ENCODE data around the gene GPR146.
A peak's percentile ranks its signal among the peaks of the same experiment; 100 is the strongest.

GPR146 gene

DNA sequence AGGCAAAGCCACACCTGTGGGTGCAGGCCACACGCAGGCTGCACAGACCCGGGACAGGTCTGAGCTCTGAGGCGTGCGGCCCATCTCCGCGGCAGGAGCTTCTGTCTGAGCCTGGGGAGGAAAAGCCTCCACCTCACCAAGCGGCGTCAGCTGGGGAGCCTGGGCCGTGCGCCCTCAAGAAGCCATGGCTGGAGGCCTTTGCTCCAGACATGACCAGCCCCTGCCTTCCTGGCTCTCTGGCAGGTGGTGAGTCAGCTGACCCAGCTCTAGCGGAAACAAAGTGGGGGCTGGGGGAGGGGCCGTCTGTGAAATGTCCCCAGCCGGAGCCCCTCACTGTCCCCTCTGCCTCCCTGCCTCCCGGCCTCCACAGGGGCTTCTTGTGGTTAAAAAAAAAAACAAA lies 56.0 kb downstream of the GPR146 start:
- Mint-ChIP-seq H3K27me3 (ENCODE audit: low read depth) (peaks cover 4% of the 10 kb centered on the region), H3K4me3 (no peak overlapping the region), H3K36me3 (ENCODE audit: low read depth) (peaks cover 19% of the 10 kb centered on the region), H3K9me3 (no peaks in the 10 kb centered on the region), H3K27ac (no peak overlapping the region), H3K4me1 (peaks cover 63% of the 10 kb centered on the region)
- TF ChIP-seq, protein P1, sequence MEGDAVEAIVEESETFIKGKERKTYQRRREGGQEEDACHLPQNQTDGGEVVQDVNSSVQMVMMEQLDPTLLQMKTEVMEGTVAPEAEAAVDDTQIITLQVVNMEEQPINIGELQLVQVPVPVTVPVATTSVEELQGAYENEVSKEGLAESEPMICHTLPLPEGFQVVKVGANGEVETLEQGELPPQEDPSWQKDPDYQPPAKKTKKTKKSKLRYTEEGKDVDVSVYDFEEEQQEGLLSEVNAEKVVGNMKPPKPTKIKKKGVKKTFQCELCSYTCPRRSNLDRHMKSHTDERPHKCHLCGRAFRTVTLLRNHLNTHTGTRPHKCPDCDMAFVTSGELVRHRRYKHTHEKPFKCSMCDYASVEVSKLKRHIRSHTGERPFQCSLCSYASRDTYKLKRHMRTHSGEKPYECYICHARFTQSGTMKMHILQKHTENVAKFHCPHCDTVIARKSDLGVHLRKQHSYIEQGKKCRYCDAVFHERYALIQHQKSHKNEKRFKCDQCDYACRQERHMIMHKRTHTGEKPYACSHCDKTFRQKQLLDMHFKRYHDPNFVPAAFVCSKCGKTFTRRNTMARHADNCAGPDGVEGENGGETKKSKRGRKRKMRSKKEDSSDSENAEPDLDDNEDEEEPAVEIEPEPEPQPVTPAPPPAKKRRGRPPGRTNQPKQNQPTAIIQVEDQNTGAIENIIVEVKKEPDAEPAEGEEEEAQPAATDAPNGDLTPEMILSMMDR (IDR thresholded peaks at IDR 0.05; ENCODE audit: unreplicated experiment in 3 of 3), result no peak

DNA sequence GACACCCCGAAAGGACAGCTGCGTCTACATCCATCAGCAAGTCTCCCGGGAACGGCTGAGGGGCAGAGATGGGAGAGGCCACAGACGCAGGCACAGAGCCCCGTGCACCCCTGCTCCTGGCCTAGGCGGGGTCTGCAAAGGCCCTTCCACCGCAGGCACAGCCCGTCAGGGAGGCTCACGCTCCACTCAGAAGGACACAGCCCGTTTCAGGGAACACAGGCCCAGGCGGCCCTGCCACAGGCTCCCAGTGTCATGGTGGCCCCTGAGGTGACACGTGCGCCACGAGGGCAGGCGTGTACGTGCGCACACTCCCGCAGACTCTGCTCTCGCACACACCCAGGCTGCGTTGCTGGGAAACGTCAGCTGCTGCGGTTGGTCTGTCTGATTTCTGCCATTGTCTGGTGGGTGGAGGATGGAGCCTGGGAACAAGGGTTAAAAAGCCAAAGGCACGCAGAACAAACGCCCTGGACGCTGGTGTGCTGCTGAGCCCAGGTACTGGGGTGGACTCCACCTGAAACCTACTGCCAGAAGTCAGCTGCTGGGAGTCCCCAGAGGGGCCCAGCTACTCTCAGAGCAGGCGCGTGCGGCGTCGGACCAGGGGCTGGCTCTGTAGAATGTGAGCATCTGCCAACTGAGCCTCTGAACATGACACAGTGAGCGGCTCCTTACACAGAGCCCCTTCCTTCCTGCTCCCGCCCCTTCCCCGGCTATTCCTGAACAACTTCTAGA lies 56.7 kb downstream of the GPR146 start:
- TF ChIP-seq, protein P1 (IDR thresholded peaks at IDR 0.05; ENCODE audit: unreplicated experiment in 3 of 3), result no peak
- Mint-ChIP-seq H3K27me3 (ENCODE audit: low read depth) (peaks cover 4% of the 10 kb centered on the region), H3K27ac (peak overlapping the region in 2 of 3 experiments; percentile 66 to 76), H3K4me3 (no peak overlapping the region), H3K4me1 (peaks cover 62% of the 10 kb centered on the region), H3K36me3 (ENCODE audit: low read depth) (peaks cover 19% of the 10 kb centered on the region), H3K9me3 (no peaks in the 10 kb centered on the region)

DNA sequence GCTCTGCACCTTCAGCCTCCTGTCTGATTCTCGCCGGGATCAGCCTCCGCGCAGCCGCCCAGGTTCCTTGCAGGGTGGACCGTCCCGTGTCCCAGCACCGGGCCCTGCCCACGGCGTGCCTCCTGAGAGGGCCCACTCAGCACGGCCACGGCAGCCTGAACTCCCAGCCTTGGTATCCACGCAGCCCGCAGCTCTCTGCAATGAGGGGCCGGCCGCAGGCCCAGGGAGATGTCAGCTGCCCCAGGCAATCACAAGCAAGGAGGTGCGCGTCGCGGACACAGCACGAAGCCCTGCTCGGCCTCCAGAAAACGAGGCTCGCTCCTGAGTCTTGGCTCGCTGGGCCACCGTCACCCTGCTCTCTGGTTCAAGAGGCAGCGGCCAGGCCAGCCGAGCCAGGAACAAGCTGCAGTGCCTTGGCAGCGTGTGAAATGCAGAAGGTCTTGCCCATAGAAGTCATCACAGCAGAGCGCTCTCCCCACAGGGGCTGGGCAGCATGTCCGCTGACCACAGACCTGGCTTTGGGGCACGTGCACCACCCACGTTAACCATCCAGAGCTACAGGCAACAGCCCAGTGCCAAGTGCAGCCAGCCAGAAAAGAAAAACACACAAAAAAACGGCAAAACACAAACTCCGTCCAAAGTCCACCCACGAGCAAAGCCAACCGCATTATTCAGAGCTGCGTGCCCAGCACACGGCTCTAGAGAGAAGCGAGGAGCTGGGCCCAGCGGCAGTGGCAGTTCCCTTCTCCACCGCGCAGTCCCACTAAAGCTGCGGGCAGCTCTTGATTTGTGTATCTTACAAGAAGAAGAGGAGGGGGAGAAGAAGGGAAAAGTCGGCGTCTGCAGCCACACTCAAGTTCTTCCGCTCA lies 57.5 kb downstream of the GPR146 start:
- no peaks in the 10 kb centered on the region for H3K9me3 Mint-ChIP-seq
- peaks cover 19% of the 10 kb centered on the region for H3K36me3 Mint-ChIP-seq (ENCODE audit: low read depth)
- peak overlapping the region in 2 of 3 experiments; percentile 8 to 51 for H3K4me3 Mint-ChIP-seq
- H3K27ac Mint-ChIP-seq, result peak overlapping the region; percentile 93
- H3K27me3 Mint-ChIP-seq (ENCODE audit: low read depth), result peaks cover 4% of the 10 kb centered on the region
- TF ChIP-seq, protein P1 (IDR thresholded peaks at IDR 0.05; ENCODE audit: unreplicated experiment in 3 of 3), result no peak
- peaks cover 62% of the 10 kb centered on the region for H3K4me1 Mint-ChIP-seq

DNA sequence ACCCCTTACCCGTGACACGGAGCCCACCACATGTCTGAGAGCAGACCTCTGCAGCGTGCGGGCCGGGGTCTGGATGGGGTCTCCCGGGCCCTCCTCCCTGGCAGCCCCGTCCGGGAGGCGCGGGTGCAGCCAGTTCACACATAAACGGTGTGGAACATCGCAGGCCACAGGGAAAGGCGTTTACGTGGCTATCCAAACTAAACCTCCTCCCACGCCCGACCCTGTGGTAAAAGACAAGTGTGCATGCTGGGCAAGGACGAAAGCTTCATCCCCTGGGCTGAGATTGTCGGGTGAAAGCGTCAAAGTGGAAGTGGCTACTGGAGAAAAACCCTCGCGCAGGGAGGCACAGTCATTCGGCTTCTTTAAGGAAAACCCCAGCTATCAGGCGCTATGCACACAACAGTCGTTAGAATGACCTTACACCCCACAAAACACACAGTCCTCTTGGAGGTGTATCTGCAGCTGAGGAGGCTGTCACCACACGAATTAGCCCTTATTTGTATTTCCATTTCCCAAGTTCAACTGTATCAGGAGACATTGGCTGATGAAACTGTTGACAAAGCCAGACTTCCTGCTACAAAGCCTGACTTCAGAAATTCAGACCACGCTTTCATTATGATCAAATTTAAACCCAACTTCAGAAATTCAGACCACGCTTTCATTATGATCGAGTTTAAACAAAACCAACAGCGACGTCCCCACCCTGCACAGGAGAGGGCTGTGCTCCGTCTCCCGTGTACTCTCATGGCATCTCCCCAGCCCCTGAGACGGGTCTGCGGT lies 58.9 kb downstream of the GPR146 start:
- H3K27me3 Mint-ChIP-seq (ENCODE audit: low read depth), result peaks cover 4% of the 10 kb centered on the region
- H3K4me3 Mint-ChIP-seq, result no peak overlapping the region
- H3K36me3 Mint-ChIP-seq (ENCODE audit: low read depth), result peaks cover 6% of the 10 kb centered on the region
- peak overlapping the region in 2 of 3 experiments; percentile 29 to 51 for H3K27ac Mint-ChIP-seq
- TF ChIP-seq, protein P1 (IDR thresholded peaks at IDR 0.05; ENCODE audit: unreplicated experiment in 3 of 3), result no peak
- peaks cover 56% of the 10 kb centered on the region for H3K4me1 Mint-ChIP-seq
- no peaks in the 10 kb centered on the region for H3K9me3 Mint-ChIP-seq

DNA sequence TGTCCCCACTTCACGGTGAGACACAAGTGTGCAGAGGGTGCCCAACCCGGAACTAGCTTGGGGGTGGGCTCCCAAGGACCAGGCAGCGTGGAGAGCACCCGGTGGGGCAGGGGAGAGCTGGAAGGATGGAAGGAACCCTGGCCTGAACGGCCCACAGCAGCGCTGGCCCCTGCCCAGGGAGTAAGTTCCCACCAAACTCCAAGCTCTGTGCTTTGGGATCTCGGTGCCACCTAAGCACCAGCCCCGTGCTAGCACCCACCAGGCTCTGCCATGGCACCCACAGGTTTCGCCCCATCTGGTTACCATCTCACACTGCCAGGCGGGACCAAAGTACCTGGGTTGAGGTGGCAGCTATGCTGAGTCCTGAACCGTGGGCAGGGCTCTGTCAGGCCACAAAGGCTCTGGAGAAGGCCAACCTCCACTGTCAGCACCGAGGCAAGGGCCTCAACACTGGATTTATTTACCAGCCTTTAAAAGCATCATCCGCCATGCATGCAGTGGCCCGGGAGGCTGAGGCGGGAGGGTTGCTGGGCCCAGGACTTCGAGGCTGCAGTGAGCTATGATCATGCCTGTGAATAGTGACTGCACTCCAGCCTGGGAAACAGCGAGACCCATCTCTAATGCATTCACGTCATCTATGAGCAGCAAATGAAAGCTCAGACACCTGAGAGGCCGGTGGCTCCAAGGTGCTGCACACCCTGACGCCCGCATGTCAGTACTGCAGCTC lies 59.6 kb downstream of the GPR146 start:
- TF ChIP-seq, protein P1 (IDR thresholded peaks at IDR 0.05; ENCODE audit: unreplicated experiment in 3 of 3), result no peak
- Mint-ChIP-seq H3K27ac (peak overlapping the region in 2 of 3 experiments; percentile 48 to 69), H3K4me1 (peaks cover 56% of the 10 kb centered on the region), H3K9me3 (no peaks in the 10 kb centered on the region), H3K4me3 (no peak overlapping the region), H3K27me3 (ENCODE audit: low read depth) (peaks cover 6% of the 10 kb centered on the region), H3K36me3 (ENCODE audit: low read depth) (peaks cover 4% of the 10 kb centered on the region)
